HepG2 (cell line): Measurements from ENCODE around the gene SPP1. TPM values are rescaled to one million over a fixed set of nuclear protein-coding genes. Genes with fewer than 3 reads are reported as not detected.
A peak's percentile ranks its signal among the peaks of the same experiment; 100 is the strongest.

ENCODE experiments used
- CEBPZ ChIP-seq: IDR thresholded peaks from 2 replicates; pipeline ENCODE4 v1.6.1; 2012; ENCODE audit warnings: low read length, improper control_type of control experiment
- IRF9 ChIP-seq: sonication (generic); formaldehyde crosslinking; IDR thresholded peaks from 2 replicates; pipeline ENCODE4 v1.8.0; 2022; ENCODE audit warnings: missing genetic modification reagents, mild to moderate bottlenecking, borderline replicate concordance
- JARID2 ChIP-seq: sonication (generic); formaldehyde crosslinking; IDR thresholded peaks from 2 replicates; pipeline ENCODE4 v1.8.1; 2023; ENCODE audit warnings: missing genetic modification reagents, inconsistent platforms; ENCODE audit not compliant: insufficient replicate concordance
- KLF16 ChIP-seq, 2 experiments: sonication (generic) in 1 of 2; formaldehyde crosslinking in 1 of 2; IDR thresholded peaks; 2 replicates each; pipeline versions ENCODE4 v1.6.1 to v1.8.0; 2016 to 2023; ENCODE audit warnings: missing genetic modification reagents in 2 of 2, missing compliant biosample characterization in 1 of 2
- NR3C1 ChIP-seq: sonication (generic); formaldehyde crosslinking; IDR thresholded peaks from 2 replicates; pipeline ENCODE4 v1.4.0; 2020; ENCODE audit warnings: missing genetic modification reagents
- PRDM4 ChIP-seq: sonication (generic); formaldehyde crosslinking; IDR thresholded peaks from 2 replicates; pipeline ENCODE4 v1.9.0; 2021; ENCODE audit warnings: missing genetic modification reagents, borderline replicate concordance
- SPEN ChIP-seq: sonication (generic); formaldehyde crosslinking; IDR thresholded peaks from 2 replicates; pipeline ENCODE4 v1.5.1; 2020; ENCODE audit warnings: low read depth, mild to moderate bottlenecking, missing genetic modification reagents
- SUZ12 ChIP-seq: fragments of 150-350 bp; IDR thresholded peaks from 2 replicates; pipeline ENCODE4 v1.6.1; 2014; ENCODE audit warnings: low read depth, low read length
- YEATS2 ChIP-seq: sonication (generic); formaldehyde crosslinking; IDR thresholded peaks from 2 replicates; pipeline ENCODE4 v1.4.0; 2020; ENCODE audit warnings: missing genetic modification reagents, borderline replicate concordance
- ZBTB14 ChIP-seq: sonication (generic); formaldehyde crosslinking; IDR thresholded peaks from 2 replicates; pipeline ENCODE4 v1.4.0; 2020; ENCODE audit warnings: missing genetic modification reagents
- ZBTB26 ChIP-seq: IDR thresholded peaks from 2 replicates; pipeline ENCODE4 v1.6.1; 2016; ENCODE audit warnings: missing compliant biosample characterization, missing genetic modification reagents, borderline replicate concordance
- ZBTB33 ChIP-seq: sonication (generic); formaldehyde crosslinking; IDR thresholded peaks from 2 replicates; pipeline ENCODE4 v1.4.0; 2020; ENCODE audit warnings: missing genetic modification reagents
- ZNF205 ChIP-seq: IDR thresholded peaks from 2 replicates; pipeline ENCODE4 v1.6.1; 2018; ENCODE audit warnings: missing biosample characterization, missing genetic modification reagents
- ZNF431 ChIP-seq: sonication (generic); formaldehyde crosslinking; IDR thresholded peaks from 2 replicates; pipeline ENCODE4 v1.9.0; 2022; ENCODE audit warnings: missing genetic modification reagents, low read depth, mild to moderate bottlenecking, borderline replicate concordance
- ZNF567 ChIP-seq: sonication (generic); formaldehyde crosslinking; IDR thresholded peaks from 2 replicates; pipeline ENCODE4 v1.8.1; 2023; ENCODE audit warnings: mild to moderate bottlenecking, missing genetic modification reagents, borderline replicate concordance
- ZNF660 ChIP-seq: sonication (generic); formaldehyde crosslinking; IDR thresholded peaks from 2 replicates; pipeline ENCODE4 v1.5.1; 2020; ENCODE audit warnings: mild to moderate bottlenecking, low read depth, missing genetic modification reagents, borderline replicate concordance
- polyA plus RNA-seq, 8 experiments: library from polyadenylated mRNA; depleted of rRNA in 3 of 8; stranded (reverse) in 7 of 8; unstranded in 1 of 8; fragments of >200 nt; fragmentation: Illumina TruSeq in 4 of 8; extraction: Trizol in 4 of 8; gene quantifications; 2 replicates each; pipeline versions ENCODE4 v1.2.1 to v1.2.3, GENCODE V29; 2011 to 2016; ENCODE audit warnings: low read depth in 4 of 8, missing spikeins in 1 of 8, mixed read lengths in 1 of 8; ENCODE audit not compliant: insufficient read depth in 1 of 8
- total RNA-seq, 5 experiments: library from RNA; depleted of rRNA; stranded (reverse); fragments of >200 nt; fragmentation: Illumina TruSeq; extraction: Trizol; gene quantifications; 2 replicates each; pipeline ENCODE4 v1.2.3, GENCODE V29; 2016; ENCODE audit warnings: low read depth in 1 of 5

Gene SPP1
- total and polyA plus RNA-seq, 2 of the 13 experiments (the other 11 are each of a cell fraction or from before 2014, with no cell fraction given) = 682 to 788 TPM

- TF ChIP-seq PRDM4 (CRISPR knock-in tag) (no peak), ZNF431 (CRISPR knock-in tag) (no peak), SPEN (no peak), CEBPZ (no peak), IRF9 (CRISPR knock-in tag) (no peak), ZNF205 (0 out of 2 replicates have a peak, but pooled peaks have one; percentile 67), ZBTB26 (no peak), ZNF567 (CRISPR knock-in tag) (no peak), ZBTB33 (no peak), ZBTB14 (CRISPR knock-in tag) (no peak), SUZ12 (no peak), JARID2 (no peak), ZNF660 (CRISPR knock-in tag) (no peak), NR3C1 (no peak), YEATS2 (CRISPR knock-in tag) (peak; percentile 33; the same call in 1 of the 2 replicates), KLF16 (CRISPR knock-in tag; IDR thresholded peaks at IDR 0.05) (no peak)
Observed at GRCh38 chr4:87985097-87985886, 9.8 kb downstream of the SPP1 start (continued).
